ENCODE results near the gene JUNB.

Gene JUNB

DNA sequence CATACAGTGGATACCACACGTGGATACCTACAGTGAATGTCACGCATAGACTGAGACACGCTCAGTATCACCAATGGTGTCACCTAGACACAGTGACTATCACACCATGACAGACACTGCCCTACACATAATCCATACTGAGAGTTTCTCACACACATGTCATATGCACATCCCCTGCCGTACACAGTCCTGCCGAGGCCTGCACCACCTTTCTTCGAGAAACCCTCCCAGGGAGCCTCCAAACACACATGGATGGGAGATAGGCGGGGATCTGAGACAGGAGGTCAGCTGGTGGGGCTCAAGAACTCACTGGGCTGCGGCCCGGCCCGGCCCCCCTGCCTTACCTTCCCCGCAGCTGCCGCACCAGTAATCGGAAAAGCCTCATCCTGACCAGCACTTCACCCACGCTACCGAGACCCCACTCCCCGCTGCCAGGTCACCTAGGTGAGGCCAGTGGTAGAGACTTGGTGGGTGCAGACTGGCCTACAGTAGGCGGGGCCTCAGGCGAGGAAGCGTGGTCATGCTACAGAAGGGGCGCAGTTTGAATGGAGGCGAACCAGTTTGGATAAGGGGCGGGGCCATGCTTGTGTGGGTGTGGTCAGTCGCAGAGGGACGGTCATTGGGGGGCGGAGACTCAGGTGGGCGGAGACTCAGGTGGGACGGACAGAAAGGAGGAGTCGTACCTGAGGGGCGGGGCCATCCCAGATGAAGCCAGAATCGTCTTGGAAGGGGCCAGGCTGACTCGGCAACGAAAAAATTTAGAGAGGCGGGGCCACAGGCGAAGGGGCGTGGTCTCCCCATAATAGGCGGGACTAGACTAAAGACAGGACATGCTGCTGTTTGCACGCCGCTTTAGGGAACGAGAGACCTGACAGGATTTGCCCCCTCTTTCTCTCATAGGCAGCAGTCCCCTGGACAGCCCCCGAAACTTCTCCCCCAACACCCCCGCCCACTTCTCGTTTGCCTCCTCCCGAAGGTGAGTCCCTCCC is 49.1 kb downstream of the JUNB start:
- H3K4me3 Mint-ChIP-seq, result no peak overlapping the region
- H3K36me3 Mint-ChIP-seq, result no peaks in the 10 kb centered on the region

DNA sequence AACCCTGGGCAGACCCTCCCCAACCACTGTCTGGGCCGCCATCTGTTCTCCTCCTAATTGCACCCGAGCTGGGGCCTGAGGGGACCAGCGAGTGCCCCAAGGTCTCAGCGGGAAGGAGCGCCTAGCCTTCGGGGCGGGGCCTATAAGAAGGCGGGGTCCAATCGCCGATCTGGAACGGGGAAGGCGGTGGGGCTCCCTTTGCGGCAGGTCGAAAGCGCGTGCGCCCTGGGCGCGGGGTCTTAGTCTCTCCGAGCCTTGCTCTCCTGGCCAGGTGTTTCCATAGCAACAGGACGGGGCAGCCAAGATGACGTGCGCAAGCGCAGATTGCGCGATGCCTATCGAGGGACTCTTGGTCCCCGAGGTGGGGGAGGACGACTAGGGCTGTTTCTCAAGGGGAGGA is 49.8 kb downstream of the JUNB start:
- H3K27ac Mint-ChIP-seq, result no peak overlapping the region
- CTCF ChIA-PET, result no interaction called here
- H3K9me3 Mint-ChIP-seq, result no peaks in the 10 kb centered on the region
- peak; percentile 51 for DNase-seq
- H3K4me1 Mint-ChIP-seq, result peaks cover 27% of the 10 kb centered on the region
- no peaks in the 10 kb centered on the region for H3K36me3 Mint-ChIP-seq
- peaks cover 89% of the 10 kb centered on the region for H3K27me3 Mint-ChIP-seq
- peak overlapping the region; percentile 19 for H3K4me3 Mint-ChIP-seq

More for the DNA sequence above, 49.1 kb downstream of the JUNB start:
- DNase-seq, result peak; percentile 69
- H3K4me1 Mint-ChIP-seq, result peaks cover 27% of the 10 kb centered on the region
- peaks cover 92% of the 10 kb centered on the region for H3K27me3 Mint-ChIP-seq
- H3K27ac Mint-ChIP-seq, result no peak overlapping the region
- CTCF ChIA-PET, result interaction anchor here (1.2 kb wide), 1 partner anchor 67 kb away, joined by 3 read pairs; no protein-coding TSS in a partner anchor
- no peaks in the 10 kb centered on the region for H3K9me3 Mint-ChIP-seq

DNA sequence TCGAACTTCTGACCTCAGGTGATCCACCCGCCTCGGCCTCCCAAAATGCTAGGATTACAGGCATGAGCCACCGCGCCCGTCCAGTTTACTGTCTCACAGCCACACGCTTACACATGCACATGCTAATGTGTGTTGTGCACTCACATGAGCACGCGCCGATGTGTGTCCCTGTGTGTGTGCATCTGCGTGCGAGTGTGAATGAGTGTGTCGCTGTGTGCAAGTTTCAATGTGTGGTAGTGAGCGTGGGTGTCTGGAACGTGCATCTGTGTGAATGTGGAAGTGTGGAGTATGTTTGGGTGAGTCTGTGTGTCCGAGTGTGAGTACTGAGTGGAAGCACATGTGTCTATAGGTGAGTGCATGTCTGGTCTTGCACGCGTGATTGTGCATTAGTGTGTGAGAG is 51.2 kb downstream of the JUNB start:
- no peak for DNase-seq
- H3K4me3 Mint-ChIP-seq, result no peak overlapping the region
- no peak overlapping the region for H3K27ac Mint-ChIP-seq
- CTCF ChIA-PET, result no interaction called here
- peaks cover 29% of the 10 kb centered on the region for H3K4me1 Mint-ChIP-seq
- H3K9me3 Mint-ChIP-seq, result no peaks in the 10 kb centered on the region
- H3K36me3 Mint-ChIP-seq, result no peaks in the 10 kb centered on the region
- peaks cover 87% of the 10 kb centered on the region for H3K27me3 Mint-ChIP-seq

All from activated naive CD4-positive, alpha-beta T cell treated with anti-CD3 and anti-CD28 coated beads, Interleukin-2, amount 10 ng/mL, durations not matched to agents 7 days and 5 days (primary cell).